HG02943 (cell line): Measurements from ENCODE around the gene CHKB.
A peak's percentile ranks its signal among the peaks of the same experiment; 100 is the strongest.

Experiments
- ATAC-seq: cut with Tn5 transposase; IDR thresholded peaks from one replicate; pipeline ENCODE4 v1.9.1; 2021; ENCODE audit warnings: mild to moderate bottlenecking, low read depth, moderate library complexity; ENCODE audit not compliant: unreplicated experiment

Gene CHKB

GRCh38 chr22:50576070-50576469 is 6.6 kb downstream of the CHKB start:
- ATAC-seq: no peak

DNA sequence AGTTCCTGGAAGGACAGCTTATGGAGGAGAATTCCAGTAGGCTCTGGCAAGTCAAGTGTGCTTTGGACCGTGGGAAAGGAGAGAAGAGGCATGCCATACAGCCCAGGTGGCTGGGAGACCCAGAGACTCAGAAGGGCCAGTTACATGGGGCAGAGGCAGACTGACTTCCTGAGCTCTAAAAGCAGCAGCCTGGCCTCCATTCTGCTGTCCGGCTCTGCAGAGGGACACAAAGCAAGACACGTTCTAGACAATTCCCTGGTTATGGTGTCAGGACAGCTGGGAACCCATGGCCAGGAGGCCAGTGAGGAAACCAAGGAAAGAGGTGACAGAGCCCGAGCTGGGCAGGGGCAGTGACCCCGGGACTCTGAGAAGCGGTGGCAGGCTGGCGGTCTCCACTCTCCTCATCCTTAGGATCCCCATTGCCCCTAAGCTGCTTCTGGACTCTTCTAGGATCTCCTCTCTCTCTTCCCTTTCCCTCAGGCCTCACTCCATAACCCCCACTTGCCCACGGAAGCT is 7.2 kb downstream of the CHKB start:
- ATAC-seq: no peak

DNA sequence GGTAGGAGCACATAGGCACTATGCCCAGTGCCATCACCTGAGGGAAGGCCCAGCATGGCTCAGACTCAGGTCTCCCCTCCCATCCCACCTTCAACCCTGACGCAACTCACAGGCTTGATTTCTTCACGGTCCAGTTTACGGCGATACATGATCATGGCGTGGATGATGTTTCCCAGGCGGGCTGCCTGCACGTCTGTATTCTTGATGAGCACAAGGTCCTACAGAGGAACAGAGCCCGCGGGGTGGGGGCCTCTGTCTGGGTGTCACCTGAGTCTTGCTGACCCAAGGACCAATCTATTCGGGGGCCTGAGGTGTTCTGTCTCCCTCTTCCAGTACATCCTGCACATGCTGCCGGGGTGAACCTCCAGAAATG is 8.3 kb downstream of the CHKB start:
- no peak for ATAC-seq

DNA sequence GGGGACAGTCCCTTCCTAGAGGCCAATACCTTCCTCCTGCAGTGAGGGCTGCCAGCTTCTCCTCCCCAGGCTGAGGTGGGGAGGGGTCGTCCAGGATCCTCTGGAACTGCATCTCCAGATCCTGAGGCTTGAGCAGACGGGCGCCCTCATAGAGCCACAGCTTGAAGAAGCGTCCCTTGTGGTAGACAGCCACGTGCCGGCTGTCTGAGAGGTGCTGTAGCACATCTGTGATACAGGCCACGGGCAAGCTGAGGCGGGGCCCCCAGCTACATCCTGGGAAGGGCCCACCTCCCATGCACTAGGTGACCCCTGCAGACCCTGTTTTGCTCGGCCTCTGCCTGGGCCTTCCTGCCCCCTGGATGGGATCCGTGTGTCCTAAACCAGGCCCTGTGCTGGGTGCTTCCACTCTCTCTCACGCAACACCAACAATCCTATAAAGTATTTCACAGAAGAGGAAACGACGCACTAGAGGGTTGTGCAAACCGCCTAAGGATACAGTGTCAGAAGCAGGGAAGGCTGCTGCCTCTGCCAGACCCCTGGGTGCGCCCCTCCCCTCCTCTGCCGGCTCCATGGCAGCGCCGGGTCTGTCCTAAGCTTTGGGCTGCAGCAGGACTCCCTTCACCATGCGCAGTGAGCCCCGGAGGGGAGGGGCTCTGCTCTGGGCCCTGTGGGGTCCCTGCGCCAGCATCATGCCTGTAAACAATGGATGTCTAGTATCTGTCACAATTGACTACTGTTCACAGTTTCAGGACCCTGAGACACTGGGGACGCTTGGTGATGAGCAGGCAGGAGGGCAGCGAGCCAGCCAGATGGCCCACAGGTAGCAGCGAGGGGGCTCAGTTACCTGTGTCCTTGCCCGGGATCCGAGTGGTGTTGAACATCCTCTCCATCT is 8.9 kb downstream of the CHKB start:
- no peak for ATAC-seq

DNA sequence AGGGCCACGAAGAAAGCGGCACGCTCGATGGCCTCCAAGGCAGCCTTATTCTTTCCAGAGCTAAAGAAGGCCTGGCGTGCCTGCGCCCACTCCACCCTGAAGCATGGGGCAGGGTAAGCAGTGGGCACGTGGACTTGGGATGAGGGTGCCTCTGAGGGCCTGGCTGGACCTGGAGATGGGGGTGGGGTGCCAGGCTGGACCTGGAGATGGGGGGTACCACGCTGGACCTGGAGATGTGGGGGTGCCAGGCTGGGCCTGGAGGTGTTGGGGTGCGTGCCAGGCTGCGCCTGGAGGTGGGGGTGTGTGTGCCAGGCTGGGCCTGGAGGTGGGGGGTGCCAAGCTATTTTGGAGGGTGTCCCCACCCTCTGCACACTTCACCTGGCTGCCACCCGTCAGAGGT is 9.7 kb downstream of the CHKB start:
- no peak for ATAC-seq

GRCh38 chr22:50571264-50572175 is 11.1 kb downstream of the CHKB start:
- no peak for ATAC-seq

GRCh38 chr22:50570861-50571260 is 11.8 kb downstream of the CHKB start:
- ATAC-seq: no peak

GRCh38 chr22:50569896-50570535 is 12.6 kb downstream of the CHKB start:
- no peak for ATAC-seq

DNA sequence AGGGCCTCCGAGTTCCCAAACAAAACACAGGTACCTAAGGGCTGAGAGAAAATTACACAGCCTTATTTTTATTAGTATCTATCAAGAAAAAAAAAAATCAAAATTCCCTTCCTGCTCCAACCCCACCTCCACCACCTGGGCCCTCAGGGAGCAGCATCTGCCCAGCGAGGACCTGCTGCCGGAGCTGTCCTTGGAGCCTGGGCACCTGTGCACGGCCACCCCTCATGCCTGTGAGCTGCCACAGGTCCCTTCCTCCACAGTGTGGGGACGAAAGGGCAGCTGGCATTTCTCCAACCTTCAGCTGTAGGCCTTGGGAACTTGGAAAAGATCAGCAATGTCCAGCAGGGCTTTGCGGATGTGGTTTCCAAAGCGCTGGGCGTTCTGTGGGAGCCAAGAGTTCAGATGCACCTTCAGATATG is 13.6 kb downstream of the CHKB start:
- no peak for ATAC-seq

- no peak for ATAC-seq
Observed at GRCh38 chr22:50568626-50569025, 14.0 kb downstream of the CHKB start.

DNA sequence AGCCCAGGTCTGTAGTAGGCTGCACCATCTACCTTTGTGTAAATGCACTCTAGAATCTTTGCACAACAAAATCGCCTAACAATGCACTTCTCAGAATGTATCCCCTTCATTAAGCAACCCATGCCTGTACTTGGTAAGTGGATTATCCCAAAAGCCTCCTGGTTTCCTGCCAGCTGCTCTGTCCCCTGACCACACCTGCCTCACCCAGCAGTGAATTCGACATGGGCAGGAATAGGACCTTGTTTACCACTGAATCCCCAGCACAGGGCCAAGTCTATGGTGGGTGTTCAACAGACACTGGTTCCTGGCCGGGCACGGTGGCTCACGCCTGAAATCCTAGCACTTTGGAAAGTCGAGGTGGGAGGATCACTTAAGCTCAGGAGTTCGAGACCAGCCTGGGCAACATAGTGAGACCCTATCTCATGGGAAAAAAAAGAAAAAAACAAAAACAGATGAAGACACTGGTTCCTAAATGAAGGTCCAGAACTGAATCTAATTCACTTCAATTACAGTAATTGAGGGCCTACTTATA is 14.9 kb downstream of the CHKB start:
- no peak for ATAC-seq

GRCh38 chr22:50564289-50564688 is 18.4 kb downstream of the CHKB start:
- no peak for ATAC-seq

GRCh38 chr22:50563413-50564160 is 19.1 kb downstream of the CHKB start:
- ATAC-seq: no peak

DNA sequence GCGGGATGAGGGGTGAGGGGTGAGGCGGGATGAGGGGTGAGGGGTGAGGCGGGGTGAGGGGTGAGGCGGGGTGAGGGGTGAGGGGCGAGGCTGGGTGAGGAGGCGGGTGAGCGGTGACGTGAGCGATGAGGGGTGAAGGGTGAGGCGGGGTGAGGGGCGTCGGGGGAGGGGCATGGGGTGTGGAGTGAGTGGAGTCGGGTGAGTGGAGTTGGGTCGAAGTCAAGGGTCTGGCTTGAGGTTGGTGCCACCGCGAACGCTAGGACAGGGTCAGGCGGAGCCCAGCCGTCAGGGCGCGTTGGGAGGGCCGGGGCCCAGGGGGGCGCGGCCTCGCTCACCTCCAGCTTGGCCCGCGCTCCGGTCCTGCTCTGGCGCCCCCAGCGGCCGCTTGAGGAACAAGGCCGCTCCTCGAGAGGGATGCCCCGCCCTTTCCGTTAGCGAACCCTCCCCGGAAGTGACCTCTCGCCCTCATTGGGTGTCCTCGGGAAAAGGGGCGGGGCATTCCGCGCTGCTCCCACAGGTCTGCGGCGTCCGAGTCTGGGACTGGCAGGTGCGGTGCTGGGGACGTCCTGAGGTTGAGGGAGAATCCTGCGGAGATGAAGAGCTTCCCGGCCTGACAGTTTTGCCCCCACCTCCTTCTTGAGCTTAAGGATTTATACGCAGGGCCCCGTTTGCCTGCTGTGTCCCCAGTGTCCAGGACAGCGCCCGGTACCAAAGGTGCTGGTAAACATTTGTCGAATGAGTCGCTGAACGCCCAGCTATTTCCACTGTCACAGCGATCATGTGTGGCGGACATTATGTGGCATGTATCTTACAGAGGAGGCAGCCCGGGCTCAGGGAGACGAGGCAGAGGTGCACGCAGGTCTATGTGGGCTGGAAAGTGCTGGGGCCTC is 19.9 kb downstream of the CHKB start, which contains the start of gene SYCE3:
SYCE3 (minus strand) TSS at position 397 of the 890 bp plus-strand sequence. CDS start 6,514 bp downstream, outside the sequence.
- peak; percentile 70 for ATAC-seq

DNA sequence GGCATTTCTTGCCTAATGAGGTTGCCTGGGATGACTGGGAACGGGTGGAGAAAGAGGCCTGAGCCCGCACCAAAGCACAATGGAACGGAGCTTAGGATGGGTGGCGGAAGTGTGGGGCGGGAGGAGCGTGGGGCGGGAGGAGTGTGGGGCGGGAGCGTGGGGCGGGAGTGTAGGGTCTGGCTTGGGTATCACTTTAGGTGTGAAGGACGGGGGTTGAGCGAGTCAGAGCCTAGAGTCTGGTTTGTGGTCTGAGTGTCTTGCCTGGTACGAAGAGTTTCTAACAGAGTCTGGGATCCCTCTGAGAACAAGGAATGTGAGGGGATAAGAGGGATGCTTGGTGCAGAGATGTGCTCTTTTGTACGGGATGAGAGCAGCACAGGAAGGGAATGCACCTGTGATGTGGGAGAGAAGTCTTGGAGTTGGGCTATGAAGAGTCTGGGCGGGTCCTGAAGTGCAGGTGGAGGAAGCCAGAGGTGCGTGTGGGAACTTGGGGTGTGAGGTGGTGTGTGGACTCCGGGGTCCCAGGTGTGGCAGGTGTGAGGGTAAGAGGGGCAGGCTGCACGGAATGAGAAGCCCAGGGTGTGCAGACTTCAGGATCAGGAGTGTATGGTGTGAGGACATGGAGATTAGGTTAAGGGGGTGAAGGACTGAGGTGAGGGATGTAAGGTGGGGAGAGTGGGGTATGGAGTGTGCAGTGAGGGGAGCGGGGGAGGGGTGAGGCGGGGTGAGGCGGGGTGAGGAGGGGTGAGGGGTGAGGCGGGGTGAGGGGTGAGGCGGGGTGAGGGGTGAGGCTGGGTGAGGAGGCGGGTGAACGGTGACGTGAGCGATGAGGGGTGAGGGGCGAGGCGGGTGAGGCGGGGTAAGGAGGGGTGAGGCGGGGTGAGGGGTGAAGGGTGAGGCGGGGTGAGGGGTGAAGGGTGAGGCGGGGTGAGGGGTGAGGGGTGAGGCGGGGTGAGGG is 21.0 kb downstream of the CHKB start:
- no peak for ATAC-seq

- no peak for ATAC-seq
Observed at GRCh38 chr22:50560034-50560433, 22.6 kb downstream of the CHKB start.

GRCh38 chr22:50556703-50557102 is 25.9 kb downstream of the CHKB start:
- ATAC-seq: no peak

DNA sequence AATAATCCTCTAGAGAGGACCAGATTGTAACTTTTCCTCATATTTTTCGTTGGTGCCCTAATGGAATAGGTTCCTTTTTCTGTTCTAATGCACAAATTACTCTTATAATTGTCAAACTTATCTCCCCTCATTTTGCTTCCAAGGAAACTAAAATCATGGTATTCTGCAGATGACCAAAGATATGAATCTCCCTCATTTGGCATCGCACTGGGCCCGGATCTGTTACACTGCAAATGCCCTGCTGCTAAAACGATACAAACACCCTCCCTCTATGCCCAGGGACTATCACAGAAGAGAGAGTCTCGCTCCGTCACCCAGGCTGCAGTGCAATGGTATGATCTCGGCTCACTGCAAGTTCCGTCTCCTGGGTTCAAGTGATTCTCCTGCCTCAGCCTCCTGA is 29.3 kb downstream of the CHKB start:
- no peak for ATAC-seq
